ENCODE data around the gene PPP2R3A. TPM values are rescaled to one million over a fixed set of nuclear protein-coding genes. Genes with fewer than 3 reads are reported as not detected.
"Not testable (repeated sequence)": the region's sequence is repeated elsewhere in the genome, so short reads cannot be mapped to it uniquely, and the experiment has no call there.

Gene PPP2R3A
- total and polyA plus RNA-seq, 2 of the 13 experiments (the other 11 are each of a cell fraction or from before 2014, with no cell fraction given), result 0.07 to 0.12 TPM

GRCh38 chr3:135929670-135930069 lies 35.9 kb upstream of the PPP2R3A start:
- Histone ChIP-seq H3K9ac (ENCODE audit: insufficient read depth, low read depth, low read length) (no peak overlapping the region), H3K4me3 (replicated peaks in 1 of 3; ENCODE audit: insufficient read depth in 1 of 3, low read depth in 2 of 3, low read length in 3 of 3) (no peak overlapping the region), H4K20me1 (ENCODE audit: insufficient read depth, low read length) (no peaks in the 10 kb centered on the region), H2AFZ (ENCODE audit: low read length) (no peak overlapping the region), H3K79me2 (ENCODE audit: insufficient read depth, low read length) (no peaks in the 10 kb centered on the region), H3K27ac (ENCODE audit: extremely low read length, insufficient read depth, low read length) (no peak overlapping the region), H3K27me3 (ENCODE audit: control insufficient read depth in 1 of 2, insufficient read depth in 2 of 2, low read length in 2 of 2) (no peaks in the 10 kb centered on the region), H3K9me3 (ENCODE audit: low read length) (no peaks in the 10 kb centered on the region), H3K36me3 (replicated peaks in 1 of 2; ENCODE audit: control insufficient read depth in 1 of 2, insufficient read depth in 2 of 2, low read length in 2 of 2) (no peaks in the 10 kb centered on the region), H3K4me2 (ENCODE audit: low read depth, low read length) (no peak overlapping the region), H3K4me1 (ENCODE audit: insufficient read depth, low read length) (no peaks in the 10 kb centered on the region)
- 0% methylated on average over 1 of the region's 1 CpG for WGBS (ENCODE audit: low lambda C conversion rate)
- in situ Hi-C loops (cut with HindIII; ENCODE audit: extremely low pct_ligation_motif_present, low pct_unique_long_range_greater_than_20kb) (no loop called here), intact Hi-C loops (cut with micrococcal nuclease; ENCODE audit: unreplicated experiment) (no loop called here)
- CTCF ChIA-PET (ENCODE audit: low intra/inter-chr PET ratio, low total read pairs), result no interaction called here
- DNase-seq (ENCODE audit: low spot score) (no peak), FAIRE-seq (no peak), ATAC-seq (no peak)
- no TSS peak for BruUV-seq (replicated peaks)
- POLR2A ChIA-PET, result no interaction called here
- TF ChIP-seq MAFK (conservative IDR thresholded peaks at IDR 0.05 in 1 of 2, IDR thresholded peaks at IDR 0.05 in 1 of 2; ENCODE audit: low read length in 2 of 2) (0 out of 4 replicates have a peak, but pooled peaks of 1 of the 2 experiments have one; percentile 27), MATR3 (CRISPR knock-in tag; IDR thresholded peaks at IDR 0.05) (no peak), ZNF354B (CRISPR knock-in tag; IDR thresholded peaks at IDR 0.05) (no peak)

GRCh38 chr3:135930255-135930654 lies 35.3 kb upstream of the PPP2R3A start:
- no peak overlapping the region for H2AFZ ChIP-seq (ENCODE audit: low read length)
- no peaks in the 10 kb centered on the region for H3K36me3 ChIP-seq (replicated peaks in 1 of 2; ENCODE audit: control insufficient read depth in 1 of 2, insufficient read depth in 2 of 2, low read length in 2 of 2)
- H3K27ac ChIP-seq (ENCODE audit: extremely low read length, insufficient read depth, low read length), result no peak overlapping the region
- no peaks in the 10 kb centered on the region for H4K20me1 ChIP-seq (ENCODE audit: insufficient read depth, low read length)
- no TSS peak for BruUV-seq (replicated peaks)
- FAIRE-seq (no peak), DNase-seq (ENCODE audit: low spot score) (no peak), ATAC-seq (no peak)
- H3K4me3 ChIP-seq (replicated peaks in 1 of 3; ENCODE audit: insufficient read depth in 1 of 3, low read depth in 2 of 3, low read length in 3 of 3), result no peak overlapping the region
- no peaks in the 10 kb centered on the region for H3K9me3 ChIP-seq (ENCODE audit: low read length)
- ChIA-PET CTCF (ENCODE audit: low intra/inter-chr PET ratio, low total read pairs) (no interaction called here), POLR2A (no interaction called here)
- H3K9ac ChIP-seq (ENCODE audit: insufficient read depth, low read depth, low read length), result no peak overlapping the region
- TF ChIP-seq MAF1 (CRISPR knock-in tag; IDR thresholded peaks at IDR 0.05; ENCODE audit: borderline replicate concordance), result no peak
- no peak for TF ChIP-seq POLR2AphosphoS2 (IDR thresholded peaks at IDR 0.05; ENCODE audit: low read depth, low read length)
- no peak for TF ChIP-seq ZFP41 (CRISPR knock-in tag; IDR thresholded peaks at IDR 0.05; ENCODE audit: borderline replicate concordance)
- no peak for TF ChIP-seq ZNF382 (CRISPR knock-in tag; IDR thresholded peaks at IDR 0.05; ENCODE audit: borderline replicate concordance)
- no peak for TF ChIP-seq ZNF512 (CRISPR knock-in tag; IDR thresholded peaks at IDR 0.05)
- no peak for TF ChIP-seq EEA1 (CRISPR knock-in tag; IDR thresholded peaks at IDR 0.05; ENCODE audit: borderline replicate concordance)
- TF ChIP-seq PAX8 (CRISPR knock-in tag; IDR thresholded peaks at IDR 0.05; ENCODE audit: borderline replicate concordance), result no peak
- TF ChIP-seq NKX3-1 (CRISPR knock-in tag; IDR thresholded peaks at IDR 0.05), result no peak
- TF ChIP-seq ZNF577 (CRISPR knock-in tag; IDR thresholded peaks at IDR 0.05; ENCODE audit: borderline replicate concordance, low read depth), result no peak
- TF ChIP-seq ARNTL (CRISPR knock-in tag; IDR thresholded peaks at IDR 0.05), result no peak
- in situ Hi-C loops (cut with HindIII; ENCODE audit: extremely low pct_ligation_motif_present, low pct_unique_long_range_greater_than_20kb), result no loop called here
- no peaks in the 10 kb centered on the region for H3K79me2 ChIP-seq (ENCODE audit: insufficient read depth, low read length)
- no peaks in the 10 kb centered on the region for H3K27me3 ChIP-seq (ENCODE audit: control insufficient read depth in 1 of 2, insufficient read depth in 2 of 2, low read length in 2 of 2)
- H3K4me2 ChIP-seq (ENCODE audit: low read depth, low read length), result no peak overlapping the region
- 5% methylated on average over 1 of the region's 1 CpG for WGBS (ENCODE audit: low lambda C conversion rate)
- intact Hi-C loops (cut with micrococcal nuclease; ENCODE audit: unreplicated experiment), result no loop called here
- no peaks in the 10 kb centered on the region for H3K4me1 ChIP-seq (ENCODE audit: insufficient read depth, low read length)

GRCh38 chr3:135935171-135935570 lies 30.4 kb upstream of the PPP2R3A start:
- H3K27me3 ChIP-seq (ENCODE audit: control insufficient read depth in 1 of 2, insufficient read depth in 2 of 2, low read length in 2 of 2); H3K9ac ChIP-seq (ENCODE audit: insufficient read depth, low read depth, low read length); FAIRE-seq; POLR2A ChIA-PET; H3K4me1 ChIP-seq (ENCODE audit: insufficient read depth, low read length); in situ Hi-C loops (cut with HindIII; ENCODE audit: extremely low pct_ligation_motif_present, low pct_unique_long_range_greater_than_20kb); ATAC-seq; BruUV-seq (replicated peaks); H3K4me2 ChIP-seq (ENCODE audit: low read depth, low read length); H3K79me2 ChIP-seq (ENCODE audit: insufficient read depth, low read length); H2AFZ ChIP-seq (ENCODE audit: low read length); H3K27ac ChIP-seq (ENCODE audit: extremely low read length, insufficient read depth, low read length); H4K20me1 ChIP-seq (ENCODE audit: insufficient read depth, low read length); intact Hi-C loops (cut with micrococcal nuclease; ENCODE audit: unreplicated experiment); H3K4me3 ChIP-seq (replicated peaks in 1 of 3; ENCODE audit: insufficient read depth in 1 of 3, low read depth in 2 of 3, low read length in 3 of 3); DNase-seq (ENCODE audit: low spot score); H3K9me3 ChIP-seq (ENCODE audit: low read length); H3K36me3 ChIP-seq (replicated peaks in 1 of 2; ENCODE audit: control insufficient read depth in 1 of 2, insufficient read depth in 2 of 2, low read length in 2 of 2); CTCF ChIA-PET (ENCODE audit: low intra/inter-chr PET ratio, low total read pairs): not testable (repeated sequence)
- WGBS (ENCODE audit: low lambda C conversion rate), result 5% methylated on average over 5 of the region's 5 CpGs

All from HepG2 (cell line).